Measurements from ENCODE around the gene PSMD11. TPM values are rescaled to one million over a fixed set of nuclear protein-coding genes. Genes with fewer than 3 reads are reported as not detected.

Gene PSMD11
- total and polyA plus RNA-seq, 5 experiments from 2014 or later = 64.9 to 122 (median 102) TPM

DNA sequence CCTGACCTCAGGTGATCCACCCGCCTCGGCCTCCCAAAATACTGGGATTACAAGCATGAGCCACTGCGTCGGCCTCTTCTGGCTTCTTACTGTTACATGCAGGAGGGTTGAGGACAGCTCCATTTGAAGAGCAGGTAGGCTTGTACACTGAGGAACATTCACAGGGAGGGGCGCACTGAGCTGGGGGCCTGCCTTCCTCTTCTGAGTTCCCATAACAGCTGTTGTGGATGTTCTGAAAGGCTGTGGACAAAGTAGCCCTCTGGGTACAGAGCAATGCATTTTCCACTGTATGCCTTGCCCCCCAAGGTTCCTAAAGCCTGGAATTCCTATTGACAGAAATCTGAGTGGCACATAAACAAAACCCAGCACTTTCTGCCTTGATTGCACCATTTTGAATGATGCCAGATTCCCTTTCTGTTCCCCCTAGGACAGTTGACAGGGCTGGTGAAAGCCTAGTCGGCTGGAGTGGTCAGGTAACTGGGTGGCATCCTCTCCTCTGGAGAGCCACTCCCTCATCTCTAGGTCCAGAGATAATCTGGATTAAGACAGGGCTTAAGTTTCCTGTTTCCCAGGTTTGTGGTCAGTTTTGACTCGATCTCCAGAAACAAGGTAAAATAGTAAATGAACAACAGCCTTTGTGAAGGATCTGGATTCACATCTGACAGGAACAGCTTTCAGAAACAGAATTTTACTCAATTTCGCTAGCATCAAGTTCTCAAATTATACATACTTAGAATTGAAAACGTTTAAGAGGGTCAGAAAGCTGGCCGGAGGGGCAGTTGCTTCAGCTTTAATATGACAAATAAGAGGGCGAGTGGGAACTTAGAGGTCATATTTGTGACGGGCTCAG, 41.2 kb downstream of the PSMD11 start:
- H3K4me1 Mint-ChIP-seq = peaks cover 19 to 46% (median 40%) of the 10 kb centered on the region in 4 donors
- ATAC-seq (no peak), DNase-seq (no peak)
- POLR2A ChIA-PET = interaction anchor here (0.6 to 22.8 kb wide), 8 partner anchors 10 to 160 kb away, joined by 3 to 889 read pairs (median 4); partner anchors contain the start of gene PSMD11
- peak overlapping the region; percentile 62 to 84 (median 80) for H3K4me3 Mint-ChIP-seq
- H3K27me3 Mint-ChIP-seq = no peaks in the 10 kb centered on the region
- H3K9me3 Mint-ChIP-seq = no peaks in the 10 kb centered on the region
- H3K36me3 Mint-ChIP-seq = peaks cover 9 to 47% (median 21%) of the 10 kb centered on the region in 3 donors
- peak overlapping the region; percentile 63 to 87 (median 80) for H3K27ac Mint-ChIP-seq

DNA sequence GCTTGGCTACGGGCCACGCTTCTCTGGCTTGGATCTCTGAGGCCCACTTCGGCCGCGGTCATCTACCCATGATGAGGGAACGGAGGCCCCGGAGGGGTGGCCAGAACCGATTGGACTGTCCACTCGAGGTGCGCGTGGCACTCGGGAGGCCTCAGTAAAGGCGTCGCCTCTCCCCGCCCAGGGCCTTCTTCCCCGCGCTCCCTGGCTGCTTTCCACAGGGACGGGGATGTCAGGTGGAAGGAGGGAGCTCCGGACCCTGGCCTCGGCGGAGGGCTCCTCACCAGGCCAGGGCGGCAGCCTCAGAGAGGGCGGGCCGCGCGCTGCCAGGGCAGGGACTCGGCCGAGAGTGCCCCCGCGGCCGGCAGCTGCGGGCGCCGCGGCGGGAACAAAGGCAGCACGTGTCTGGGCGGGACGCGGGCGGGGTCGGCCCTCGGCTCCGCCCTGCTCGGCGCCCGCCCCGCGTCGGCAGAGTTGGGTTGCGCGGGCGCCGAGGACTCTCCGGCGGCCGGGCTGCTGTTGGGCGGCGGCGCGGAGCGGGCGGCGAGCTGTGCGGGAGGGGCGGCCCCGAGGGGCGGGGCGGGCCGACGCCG, 41.9 kb downstream of the PSMD11 start:
- Mint-ChIP-seq H3K36me3 (peaks cover 9 to 40% (median 21%) of the 10 kb centered on the region in 3 donors), H3K4me3 (peak overlapping the region; percentile 62 to 84 (median 80)), H3K9me3 (no peaks in the 10 kb centered on the region), H3K27ac (peak overlapping the region in 9 of 10 donors; percentile 63 to 87 (median 80)), H3K4me1 (peaks cover 19 to 53% (median 47%) of the 10 kb centered on the region in 4 donors), H3K27me3 (no peaks in the 10 kb centered on the region)
- POLR2A ChIA-PET = interaction anchor here (0.7 to 22.8 kb wide), 14 partner anchors 9 to 391 kb away, joined by 3 to 889 read pairs (median 4); partner anchors contain the start of genes MYO1D and PSMD11
- ATAC-seq (peak; percentile 73 to 80), DNase-seq (peak in 9 of 10 donors; percentile 53 to 79 (median 73))

DNA sequence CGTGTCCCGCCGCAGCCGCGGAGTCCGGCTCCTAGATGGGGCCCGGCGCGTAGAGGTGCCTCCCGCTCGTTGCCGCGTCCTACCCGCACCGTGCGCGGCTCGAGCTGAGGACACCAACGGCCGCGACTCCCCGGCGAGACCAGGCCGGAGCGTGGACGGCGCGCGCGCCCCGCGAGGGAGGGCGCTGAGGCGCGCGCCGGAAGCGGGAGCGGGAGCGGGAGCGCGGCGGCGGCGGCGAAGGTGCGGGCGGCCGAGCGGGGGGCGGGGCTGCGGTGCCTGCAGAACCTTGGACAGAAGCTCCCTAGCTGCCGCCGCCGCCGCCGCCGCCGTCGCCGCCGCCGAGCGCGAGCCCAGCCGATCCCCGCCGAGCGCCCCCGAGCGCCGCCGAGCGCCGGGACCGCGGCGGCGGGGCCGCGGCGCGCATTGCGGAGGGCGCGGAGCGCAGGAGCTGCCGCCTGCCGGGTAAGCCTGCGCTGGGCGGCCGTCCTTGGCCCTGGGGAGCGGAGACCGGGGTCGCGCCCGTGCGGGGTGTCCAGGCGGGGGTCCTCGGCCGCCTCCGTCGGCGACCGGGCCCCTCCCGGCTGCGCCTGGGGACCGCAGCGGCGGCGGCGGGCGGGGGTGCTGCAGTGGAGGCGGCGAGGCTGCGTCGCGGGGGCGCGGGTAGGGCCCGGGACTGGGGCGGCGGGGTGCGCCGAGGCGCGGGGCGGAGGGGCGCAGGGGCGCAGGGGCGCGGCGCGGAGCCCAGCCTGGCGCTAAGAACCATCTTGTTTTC, 42.6 kb downstream of the PSMD11 start, which contains the start of gene CDK5R1:
Gene CDK5R1 (plus strand): TSS at position 293 of the 772 bp plus-strand sequence. CDS start 628 bp downstream, outside the sequence.
- POLR2A ChIA-PET = interaction anchor here (0.9 to 22.8 kb wide), 13 partner anchors 9 to 390 kb away, joined by 3 to 889 read pairs (median 4); partner anchors contain the start of genes MYO1D and PSMD11
- Mint-ChIP-seq H3K9me3 (no peaks in the 10 kb centered on the region), H3K4me1 (peaks cover 21 to 60% (median 54%) of the 10 kb centered on the region in 4 donors), H3K27me3 (no peaks in the 10 kb centered on the region), H3K27ac (peak within 1 kb of the TSS; percentile 79 to 96 (median 90)), H3K36me3 (peaks cover 9 to 33% (median 18%) of the 10 kb centered on the region in 3 donors), H3K4me3 (peak within 1 kb of the TSS; percentile 84 to 95 (median 91))
- ATAC-seq (peak; percentile 65 to 76), DNase-seq (peak; percentile 65 to 83 (median 76))

DNA sequence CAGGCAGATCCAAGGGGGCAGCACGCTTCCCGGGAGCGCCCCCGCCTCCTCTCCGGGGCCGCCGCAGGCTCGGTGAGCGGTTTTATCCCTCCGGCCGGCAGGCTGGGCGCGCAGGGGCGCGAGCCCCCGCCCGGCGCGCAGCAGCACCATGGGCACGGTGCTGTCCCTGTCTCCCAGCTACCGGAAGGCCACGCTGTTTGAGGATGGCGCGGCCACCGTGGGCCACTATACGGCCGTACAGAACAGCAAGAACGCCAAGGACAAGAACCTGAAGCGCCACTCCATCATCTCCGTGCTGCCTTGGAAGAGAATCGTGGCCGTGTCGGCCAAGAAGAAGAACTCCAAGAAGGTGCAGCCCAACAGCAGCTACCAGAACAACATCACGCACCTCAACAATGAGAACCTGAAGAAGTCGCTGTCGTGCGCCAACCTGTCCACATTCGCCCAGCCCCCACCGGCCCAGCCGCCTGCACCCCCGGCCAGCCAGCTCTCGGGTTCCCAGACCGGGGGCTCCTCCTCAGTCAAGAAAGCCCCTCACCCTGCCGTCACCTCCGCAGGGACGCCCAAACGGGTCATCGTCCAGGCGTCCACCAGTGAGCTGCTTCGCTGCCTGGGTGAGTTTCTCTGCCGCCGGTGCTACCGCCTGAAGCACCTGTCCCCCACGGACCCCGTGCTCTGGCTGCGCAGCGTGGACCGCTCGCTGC, 43.3 kb downstream of the PSMD11 start:
- peaks cover 9 to 26% (median 18%) of the 10 kb centered on the region in 3 donors for H3K36me3 Mint-ChIP-seq
- POLR2A ChIA-PET = interaction anchor here (0.6 to 22.8 kb wide), 13 partner anchors 8 to 389 kb away, joined by 3 to 889 read pairs (median 4); partner anchors contain the start of genes MYO1D and PSMD11
- H3K27me3 Mint-ChIP-seq = no peaks in the 10 kb centered on the region
- H3K9me3 Mint-ChIP-seq = no peaks in the 10 kb centered on the region
- peak in 1 of 2 donors; percentile 15 for ATAC-seq
- H3K27ac Mint-ChIP-seq = peak overlapping the region in 9 of 10 donors; percentile 77 to 96 (median 90)
- peak overlapping the region; percentile 84 to 95 (median 91) for H3K4me3 Mint-ChIP-seq
- peak in 3 of 10 donors; percentile 30 to 54 (median 30) for DNase-seq
- H3K4me1 Mint-ChIP-seq = peaks cover 27 to 67% (median 62%) of the 10 kb centered on the region in 4 donors

DNA sequence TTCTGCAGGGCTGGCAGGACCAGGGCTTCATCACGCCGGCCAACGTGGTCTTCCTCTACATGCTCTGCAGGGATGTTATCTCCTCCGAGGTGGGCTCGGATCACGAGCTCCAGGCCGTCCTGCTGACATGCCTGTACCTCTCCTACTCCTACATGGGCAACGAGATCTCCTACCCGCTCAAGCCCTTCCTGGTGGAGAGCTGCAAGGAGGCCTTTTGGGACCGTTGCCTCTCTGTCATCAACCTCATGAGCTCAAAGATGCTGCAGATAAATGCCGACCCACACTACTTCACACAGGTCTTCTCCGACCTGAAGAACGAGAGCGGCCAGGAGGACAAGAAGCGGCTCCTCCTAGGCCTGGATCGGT, 43.9 kb downstream of the PSMD11 start:
- peak overlapping the region; percentile 84 to 95 (median 91) for H3K4me3 Mint-ChIP-seq
- peaks cover 32 to 73% (median 67%) of the 10 kb centered on the region in 4 donors for H3K4me1 Mint-ChIP-seq
- peaks cover 9 to 24% (median 18%) of the 10 kb centered on the region in 3 donors for H3K36me3 Mint-ChIP-seq
- peak overlapping the region in 9 of 10 donors; percentile 77 to 96 (median 89) for H3K27ac Mint-ChIP-seq
- no peaks in the 10 kb centered on the region for H3K27me3 Mint-ChIP-seq
- ATAC-seq (no peak), DNase-seq (no peak)
- no peaks in the 10 kb centered on the region for H3K9me3 Mint-ChIP-seq
- POLR2A ChIA-PET = interaction anchor here (0.5 to 22.8 kb wide), 8 partner anchors 7 to 1166 kb away, joined by 3 to 889 read pairs (median 7); partner anchors contain the start of gene PSMD11

DNA sequence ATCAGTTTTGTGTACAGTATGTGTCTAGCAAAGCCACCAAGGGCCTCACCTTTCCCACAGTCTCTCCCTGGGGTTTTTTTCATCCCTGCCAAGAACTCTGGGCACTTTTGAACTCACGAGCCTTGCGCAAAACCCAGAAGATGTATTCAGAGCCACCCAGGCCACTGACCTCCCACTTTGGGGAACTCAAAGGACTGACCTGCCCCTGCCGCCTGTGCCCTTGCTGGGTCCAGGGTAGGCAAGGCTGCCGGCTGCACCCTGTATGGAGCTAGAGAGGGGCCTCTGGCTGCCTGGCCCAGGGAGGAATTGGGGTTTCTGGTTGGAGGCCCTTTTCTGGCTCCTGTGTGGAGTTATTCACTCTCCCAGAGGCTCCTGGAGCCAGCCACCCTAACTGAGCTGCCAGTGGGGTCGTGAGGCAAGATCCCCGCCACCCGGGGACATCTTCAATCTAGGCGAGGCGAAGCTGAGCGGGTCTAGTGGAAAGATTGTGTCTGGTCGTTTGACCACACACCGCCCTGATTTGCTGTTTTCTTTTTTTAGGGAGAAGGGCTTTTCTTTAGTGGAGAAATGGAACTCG, 44.4 kb downstream of the PSMD11 start:
- Mint-ChIP-seq H3K4me1 (peaks cover 30 to 73% (median 71%) of the 10 kb centered on the region in 4 donors), H3K27ac (peak overlapping the region; percentile 27 to 96 (median 86)), H3K9me3 (no peaks in the 10 kb centered on the region), H3K36me3 (peaks cover 9 to 22% (median 18%) of the 10 kb centered on the region in 3 donors), H3K4me3 (peak overlapping the region; percentile 84 to 95 (median 91)), H3K27me3 (no peaks in the 10 kb centered on the region)
- ATAC-seq (no peak), DNase-seq (no peak)
- POLR2A ChIA-PET = interaction anchor here (0.5 to 22.8 kb wide), 4 partner anchors 7 to 1167 kb away, joined by 4 to 889 read pairs (median 14); no protein-coding TSS in a partner anchor

DNA sequence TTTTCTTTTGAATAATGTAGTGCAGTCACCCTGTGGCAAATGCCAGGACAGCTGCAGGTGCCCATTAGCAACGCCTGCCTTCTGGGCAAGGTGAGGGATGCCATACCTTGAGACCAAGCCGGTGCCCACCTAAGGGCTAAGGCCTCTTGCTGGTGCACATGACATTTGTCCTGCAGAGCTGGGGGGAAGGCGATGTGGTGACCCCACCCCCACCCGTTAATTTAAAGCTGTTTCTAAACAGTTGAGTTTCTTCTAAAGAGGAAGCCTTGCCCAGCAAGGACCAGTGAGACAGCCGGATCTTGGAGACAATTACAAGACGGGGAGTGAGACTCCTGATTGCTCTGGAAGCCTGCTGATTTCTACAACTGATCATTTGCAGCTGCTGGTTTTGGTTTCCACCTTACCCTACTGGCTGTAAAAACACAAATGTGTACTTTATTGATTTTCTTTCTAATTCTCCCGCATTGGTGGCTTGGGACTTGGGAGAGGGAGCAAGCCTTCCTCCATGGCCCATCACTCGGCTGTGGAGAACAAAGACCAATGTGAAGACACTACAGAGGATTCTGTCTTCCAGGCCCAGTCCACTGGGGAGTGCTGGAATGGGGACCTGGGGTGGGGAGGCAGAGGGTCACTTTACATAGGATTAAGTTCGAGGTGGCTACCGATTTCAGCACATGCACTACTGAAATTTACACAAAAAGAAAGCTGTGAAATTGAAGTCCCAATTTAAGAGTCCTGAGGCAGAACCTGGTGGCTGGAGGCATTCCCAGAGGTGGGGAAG, 45.2 kb downstream of the PSMD11 start:
- DNase-seq (no peak), ATAC-seq (no peak)
- H3K27me3 Mint-ChIP-seq = no peaks in the 10 kb centered on the region
- POLR2A ChIA-PET = interaction anchor here (0.7 to 22.8 kb wide), 2 partner anchors 26 to 57 kb away, joined by 3 to 889 read pairs; no protein-coding TSS in a partner anchor
- peaks cover 9 to 22% (median 18%) of the 10 kb centered on the region in 3 donors for H3K36me3 Mint-ChIP-seq
- H3K4me1 Mint-ChIP-seq = peaks cover 30 to 75% (median 74%) of the 10 kb centered on the region in 4 donors
- H3K9me3 Mint-ChIP-seq = no peaks in the 10 kb centered on the region
- peak overlapping the region; percentile 16 to 96 (median 86) for H3K27ac Mint-ChIP-seq
- peak overlapping the region; percentile 84 to 95 (median 91) for H3K4me3 Mint-ChIP-seq

DNA sequence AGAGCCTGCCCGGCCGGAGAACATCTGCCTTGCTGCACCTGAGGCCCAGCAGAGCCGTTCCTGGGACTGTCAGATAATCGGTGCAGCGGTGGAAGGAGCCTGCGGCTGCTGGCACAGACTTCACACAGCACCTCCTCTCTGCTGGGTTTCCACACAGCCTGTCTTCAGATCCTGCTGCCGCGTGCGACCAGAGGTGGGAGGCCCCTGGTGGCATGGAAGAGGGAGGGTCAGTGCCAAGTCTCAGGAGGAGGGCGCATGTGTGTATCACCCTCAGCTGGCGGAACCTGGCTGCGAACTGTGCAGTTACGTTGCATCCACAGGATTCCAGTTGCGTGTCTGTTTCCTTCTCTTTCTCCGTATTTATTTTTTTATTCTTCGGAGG, 45.8 kb downstream of the PSMD11 start:
- Mint-ChIP-seq H3K9me3 (no peaks in the 10 kb centered on the region), H3K4me1 (peaks cover 30 to 80% (median 76%) of the 10 kb centered on the region in 4 donors), H3K4me3 (peak overlapping the region; percentile 84 to 95 (median 91)), H3K27me3 (no peaks in the 10 kb centered on the region), H3K27ac (peak overlapping the region in 8 of 10 donors; percentile 57 to 96 (median 82)), H3K36me3 (peaks cover 9 to 22% (median 18%) of the 10 kb centered on the region in 3 donors)
- ATAC-seq (no peak), DNase-seq (peak in 1 of 10 donors; percentile 36)
- POLR2A ChIA-PET = interaction anchor here (0.7 to 22.8 kb wide), 2 partner anchors 25 to 56 kb away, joined by 3 to 889 read pairs; no protein-coding TSS in a partner anchor

DNA sequence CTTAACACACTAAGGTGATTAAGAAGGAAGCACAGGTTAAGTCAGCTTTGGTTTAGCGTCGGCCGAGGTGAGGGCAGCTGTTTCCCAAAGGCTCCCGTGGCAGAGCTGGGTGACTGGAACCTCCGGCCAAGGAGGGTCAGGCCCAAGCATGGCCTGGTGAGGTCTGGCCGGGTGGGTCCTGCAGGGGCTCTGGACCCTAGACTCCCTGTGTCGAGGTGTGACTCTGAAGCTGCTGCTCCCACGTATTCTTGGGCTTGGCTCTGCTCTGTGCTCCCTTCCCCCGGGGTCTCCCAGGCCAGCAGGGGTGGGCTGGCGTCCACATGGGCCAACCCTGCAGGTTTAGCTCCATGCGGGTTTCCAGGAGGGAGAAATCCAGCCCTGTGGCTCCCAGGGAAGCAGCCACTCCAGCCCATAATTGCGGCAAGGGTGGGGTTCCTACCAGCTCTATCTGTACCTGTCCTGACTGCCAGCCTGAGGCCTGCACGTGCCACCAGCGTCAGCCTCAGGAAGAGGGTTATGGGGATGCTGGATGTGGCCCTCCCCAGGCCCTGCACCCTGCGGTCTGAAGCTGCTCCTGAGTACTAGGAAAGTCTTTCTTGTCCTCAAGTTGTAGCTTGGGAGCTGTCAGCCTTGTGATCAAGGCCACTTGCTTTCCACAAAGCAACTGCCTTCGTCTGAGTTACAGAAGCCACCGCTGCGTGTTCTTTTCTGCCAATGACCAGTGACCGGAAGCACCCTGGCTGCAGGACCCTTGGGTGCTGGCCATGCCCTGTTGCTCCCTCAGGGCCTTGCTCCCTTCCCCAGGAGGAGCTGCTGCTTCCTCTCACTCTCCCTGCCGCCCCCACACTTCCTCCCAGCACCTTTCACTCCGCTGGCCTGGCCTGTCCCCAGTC, 47.3 kb downstream of the PSMD11 start:
- H3K4me1 Mint-ChIP-seq = peaks cover 30 to 84% (median 71%) of the 10 kb centered on the region in 4 donors
- H3K36me3 Mint-ChIP-seq = peaks cover 9 to 22% (median 18%) of the 10 kb centered on the region in 3 donors
- peak overlapping the region; percentile 89 to 96 (median 94) for H3K27ac Mint-ChIP-seq
- no peaks in the 10 kb centered on the region for H3K27me3 Mint-ChIP-seq
- peak overlapping the region; percentile 77 to 95 (median 90) for H3K4me3 Mint-ChIP-seq
- peak in 1 of 2 donors; percentile 29 for ATAC-seq
- DNase-seq = peak in 2 of 10 donors; percentile 35 to 54
- POLR2A ChIA-PET = interaction anchor here (1.4 to 22.8 kb wide), 2 partner anchors 24 to 141 kb away, joined by 5 to 889 read pairs; partner anchors contain the start of gene ZNF207
- H3K9me3 Mint-ChIP-seq = no peaks in the 10 kb centered on the region
